Cerebellar cortex (tissue), 1 donor: Measurements from ENCODE around the gene PAQR7.

Experiments used
- DNase-seq: peaks from one replicate; pipeline ENCODE4 v3.0.0-alpha.2; 2015; ENCODE audit warnings: low spot score

Gene PAQR7, protein sequence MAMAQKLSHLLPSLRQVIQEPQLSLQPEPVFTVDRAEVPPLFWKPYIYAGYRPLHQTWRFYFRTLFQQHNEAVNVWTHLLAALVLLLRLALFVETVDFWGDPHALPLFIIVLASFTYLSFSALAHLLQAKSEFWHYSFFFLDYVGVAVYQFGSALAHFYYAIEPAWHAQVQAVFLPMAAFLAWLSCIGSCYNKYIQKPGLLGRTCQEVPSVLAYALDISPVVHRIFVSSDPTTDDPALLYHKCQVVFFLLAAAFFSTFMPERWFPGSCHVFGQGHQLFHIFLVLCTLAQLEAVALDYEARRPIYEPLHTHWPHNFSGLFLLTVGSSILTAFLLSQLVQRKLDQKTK

GRCh38 chr1:25875154-25875855 is at the start of gene PAQR7:
PAQR7 (minus strand) TSS chr1:25875708; CDS start chr1:25863839, 11,869 bp downstream.
- DNase-seq = peak; percentile 65

DNA sequence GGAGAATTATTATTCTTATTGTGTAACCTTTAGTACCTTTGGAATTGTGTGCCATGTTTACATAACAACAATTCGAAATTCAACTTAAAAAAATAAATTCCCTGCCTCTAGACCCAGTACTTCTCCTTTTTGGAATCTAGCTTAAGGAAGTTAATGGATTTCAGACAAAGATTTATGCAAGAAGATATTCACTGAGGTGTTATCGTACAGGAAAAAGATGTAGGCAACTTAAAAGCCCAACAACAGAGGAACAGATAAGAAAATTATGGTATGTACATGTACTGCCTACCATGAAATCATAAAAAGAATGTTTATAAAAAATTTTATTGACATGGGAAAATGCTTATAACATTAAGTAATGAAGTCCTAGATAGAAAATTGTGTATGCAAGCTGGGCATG is 48.9 kb upstream of the PAQR7 start:
- no peak for DNase-seq

GRCh38 chr1:25922971-25923552 is 47.6 kb upstream of the PAQR7 start:
- peak; percentile 73 for DNase-seq

DNA sequence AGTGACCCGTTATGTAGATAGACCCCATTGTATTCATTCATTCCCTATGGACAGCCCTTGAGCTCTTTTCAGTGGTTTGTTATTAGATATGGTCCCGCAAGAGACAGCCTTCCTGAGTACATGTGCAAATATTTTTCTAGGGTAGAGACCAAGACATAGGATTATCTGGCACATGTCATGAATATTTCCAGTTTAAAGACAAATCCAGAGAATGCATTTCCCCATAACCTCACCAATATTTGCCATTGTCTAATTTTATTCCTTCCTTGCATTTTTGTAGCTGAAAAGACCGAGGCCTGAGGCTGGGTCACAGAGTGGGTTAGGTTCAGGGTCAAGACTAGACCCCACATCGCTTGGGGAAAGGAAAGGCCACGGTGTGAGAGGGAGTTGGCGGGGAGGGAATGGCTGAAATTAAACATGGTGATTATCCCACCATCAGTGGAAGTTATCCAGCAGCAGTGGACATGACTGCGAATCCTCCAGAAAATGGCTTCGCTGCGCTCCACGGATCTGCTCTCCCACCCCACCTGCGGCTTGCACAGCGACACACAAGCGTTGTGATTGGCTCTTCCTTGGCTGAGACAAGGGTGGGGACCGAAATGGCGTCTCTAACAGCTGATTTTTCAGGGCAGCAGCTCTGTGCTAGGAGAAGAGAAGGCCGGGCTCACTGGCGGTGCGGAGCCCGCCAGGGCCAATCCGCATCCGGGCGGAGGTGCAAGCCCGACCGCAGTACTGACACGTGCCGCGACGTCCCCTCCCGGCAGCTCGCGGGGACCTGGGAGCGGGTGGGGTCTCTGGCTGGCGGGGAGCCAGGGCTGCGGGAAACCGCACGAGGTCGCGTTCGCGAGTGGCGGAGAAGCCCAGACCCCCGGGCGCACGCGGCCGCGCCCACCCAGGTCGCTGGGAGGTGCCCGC is 46.8 kb upstream of the PAQR7 start:
- peak; percentile 91 for DNase-seq

DNA sequence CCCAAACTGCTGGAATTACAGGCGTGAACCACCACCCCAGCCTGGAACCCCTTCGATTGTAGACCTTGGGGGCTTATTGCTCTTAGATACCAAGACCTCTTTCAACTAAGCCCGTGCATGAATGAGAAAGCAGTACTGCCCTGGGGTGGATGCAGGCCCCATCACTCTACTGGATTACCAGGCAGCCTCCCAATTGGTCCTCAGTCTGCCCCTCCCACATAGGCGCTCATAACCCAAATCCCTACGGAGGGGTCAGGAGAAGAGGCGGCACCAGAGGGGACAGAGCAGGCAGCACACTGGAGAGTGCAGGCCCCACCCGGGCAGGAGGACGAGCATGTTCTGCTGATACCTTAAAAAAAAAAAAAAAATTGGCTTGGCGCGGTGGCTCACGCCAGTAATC is 43.1 kb upstream of the PAQR7 start:
- DNase-seq = no peak

- no peak for DNase-seq
These were observed 42.5 kb upstream of the PAQR7 start for GRCh38 chr1:25917996-25918395.

DNA sequence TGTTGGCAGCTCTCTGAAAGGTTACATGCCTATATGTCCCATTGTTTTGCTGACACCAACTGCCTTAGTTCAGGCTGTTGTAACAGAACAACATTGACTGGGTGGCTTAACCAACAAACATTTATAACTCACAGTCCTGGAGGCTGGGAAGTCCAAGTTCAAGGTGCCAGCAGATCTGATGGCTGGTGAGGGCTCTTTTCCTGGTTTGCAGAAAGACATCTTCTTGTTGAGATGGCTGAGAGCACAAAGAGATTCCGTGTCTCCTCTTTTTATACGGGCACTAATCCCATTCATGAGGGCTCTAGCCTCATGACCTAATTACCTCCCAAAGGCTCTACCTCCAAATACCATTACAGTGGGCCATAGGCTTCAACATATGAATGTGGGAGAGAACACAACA is 41.0 kb upstream of the PAQR7 start:
- DNase-seq = no peak

GRCh38 chr1:25914074-25914995 is 38.8 kb upstream of the PAQR7 start:
- no peak for DNase-seq

GRCh38 chr1:25913206-25913605 is 37.7 kb upstream of the PAQR7 start:
- DNase-seq = no peak

DNA sequence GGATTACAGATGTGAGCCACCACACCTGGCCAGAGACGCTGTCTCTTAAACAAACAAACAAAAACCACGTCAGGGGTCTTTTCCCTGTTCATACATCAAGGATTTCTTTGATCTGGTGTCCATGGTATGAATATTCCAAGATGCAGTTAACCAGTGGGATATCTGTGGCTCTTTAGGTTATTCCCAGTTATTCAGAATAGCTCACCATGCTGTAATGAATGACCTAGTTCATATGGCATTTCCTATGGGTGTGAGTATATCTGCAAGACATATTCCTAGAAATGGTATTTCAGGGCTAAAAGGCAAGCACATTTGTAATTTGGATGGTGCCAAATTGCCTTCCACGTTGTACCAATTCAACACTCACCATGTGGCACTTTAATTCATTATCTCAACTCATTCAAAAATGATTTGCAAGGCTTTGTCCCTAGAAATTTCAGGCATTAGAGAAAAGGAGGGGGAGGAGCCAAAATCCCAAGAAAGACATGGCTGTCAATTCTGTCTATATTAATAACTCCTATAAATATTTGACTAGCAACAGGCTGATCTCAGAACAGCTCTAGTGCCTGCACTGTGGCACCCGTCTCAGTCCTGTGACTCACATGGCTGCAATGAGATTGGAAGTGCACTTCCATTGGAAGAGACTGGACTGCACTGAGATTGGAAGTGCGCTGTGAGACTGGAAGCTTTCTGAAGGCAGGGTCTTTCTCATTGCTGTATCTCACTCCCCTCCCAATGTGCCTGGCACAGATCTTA is 36.7 kb upstream of the PAQR7 start:
- no peak for DNase-seq

DNA sequence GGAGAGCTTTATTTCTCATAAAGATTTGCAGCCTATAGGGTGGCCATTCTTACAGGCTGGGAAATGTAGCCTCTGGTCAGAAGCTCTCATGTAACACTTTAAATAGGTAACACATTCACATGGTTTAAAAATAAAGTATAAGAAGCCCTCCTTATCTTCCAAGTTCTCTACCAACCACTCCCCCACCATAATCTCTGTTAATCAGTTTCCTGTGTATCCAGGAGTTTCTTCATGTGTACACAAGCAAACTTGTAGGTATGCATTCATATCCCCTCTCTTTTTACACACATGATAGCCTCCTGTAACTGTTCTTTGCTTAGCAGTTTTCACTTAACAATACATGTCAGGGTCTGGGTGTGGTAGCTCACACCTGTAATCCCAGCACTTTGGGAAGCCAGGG is 35.7 kb upstream of the PAQR7 start:
- no peak for DNase-seq

GRCh38 chr1:25909040-25909439 is 33.5 kb upstream of the PAQR7 start:
- no peak for DNase-seq

GRCh38 chr1:25908161-25908560 is 32.7 kb upstream of the PAQR7 start:
- DNase-seq = no peak

DNA sequence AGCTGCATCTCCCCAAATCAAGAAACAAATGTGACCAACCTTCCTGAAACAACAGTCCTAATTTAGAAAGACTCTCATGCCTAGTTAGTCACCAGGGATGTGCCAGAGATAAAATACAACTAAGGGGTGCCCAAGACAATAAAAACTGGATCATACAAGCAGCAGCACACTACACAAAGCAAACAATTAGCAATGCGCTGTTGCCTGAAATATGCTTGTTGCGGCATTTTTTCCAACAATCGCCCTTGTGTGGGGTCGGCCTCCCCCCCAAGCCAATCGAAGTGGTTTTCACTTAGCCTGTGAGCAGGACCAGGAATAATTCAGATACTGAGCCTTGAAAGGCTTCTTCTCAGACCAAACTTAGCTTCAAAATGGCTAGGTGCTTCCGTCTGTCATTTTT is 32.1 kb upstream of the PAQR7 start:
- DNase-seq = no peak

DNA sequence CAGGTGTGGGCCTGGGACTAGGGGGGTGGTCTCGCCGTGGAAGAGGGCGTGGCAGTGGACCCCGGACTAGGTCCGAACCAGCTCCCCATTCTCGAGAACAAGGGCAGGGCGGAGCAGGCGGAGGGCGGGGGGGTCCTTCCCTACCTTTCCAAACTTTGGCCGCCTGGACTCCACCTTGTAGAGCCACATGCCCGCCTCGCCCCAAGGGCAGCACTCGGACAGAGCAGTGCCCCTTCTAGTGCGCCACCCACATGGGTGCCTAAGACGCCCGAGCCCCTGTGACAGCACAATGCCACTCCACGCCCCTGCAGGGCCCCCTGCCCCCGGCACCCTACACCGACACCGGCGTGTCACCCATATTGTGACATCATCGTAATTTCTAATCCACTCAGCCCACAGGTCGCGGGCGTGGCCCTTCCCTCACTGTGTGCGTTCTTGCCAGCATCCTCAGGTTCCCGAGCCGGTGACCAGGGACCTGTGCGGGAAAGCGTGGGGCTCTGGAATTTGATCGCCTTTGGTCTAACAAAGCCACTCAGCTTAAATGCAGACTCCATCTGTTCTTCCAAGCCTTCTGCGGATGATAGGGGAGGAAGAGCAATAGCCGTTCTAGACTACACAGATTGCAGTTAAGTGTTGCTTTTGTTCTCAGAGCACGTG is 31.3 kb upstream of the PAQR7 start:
- DNase-seq = peak; percentile 59

DNA sequence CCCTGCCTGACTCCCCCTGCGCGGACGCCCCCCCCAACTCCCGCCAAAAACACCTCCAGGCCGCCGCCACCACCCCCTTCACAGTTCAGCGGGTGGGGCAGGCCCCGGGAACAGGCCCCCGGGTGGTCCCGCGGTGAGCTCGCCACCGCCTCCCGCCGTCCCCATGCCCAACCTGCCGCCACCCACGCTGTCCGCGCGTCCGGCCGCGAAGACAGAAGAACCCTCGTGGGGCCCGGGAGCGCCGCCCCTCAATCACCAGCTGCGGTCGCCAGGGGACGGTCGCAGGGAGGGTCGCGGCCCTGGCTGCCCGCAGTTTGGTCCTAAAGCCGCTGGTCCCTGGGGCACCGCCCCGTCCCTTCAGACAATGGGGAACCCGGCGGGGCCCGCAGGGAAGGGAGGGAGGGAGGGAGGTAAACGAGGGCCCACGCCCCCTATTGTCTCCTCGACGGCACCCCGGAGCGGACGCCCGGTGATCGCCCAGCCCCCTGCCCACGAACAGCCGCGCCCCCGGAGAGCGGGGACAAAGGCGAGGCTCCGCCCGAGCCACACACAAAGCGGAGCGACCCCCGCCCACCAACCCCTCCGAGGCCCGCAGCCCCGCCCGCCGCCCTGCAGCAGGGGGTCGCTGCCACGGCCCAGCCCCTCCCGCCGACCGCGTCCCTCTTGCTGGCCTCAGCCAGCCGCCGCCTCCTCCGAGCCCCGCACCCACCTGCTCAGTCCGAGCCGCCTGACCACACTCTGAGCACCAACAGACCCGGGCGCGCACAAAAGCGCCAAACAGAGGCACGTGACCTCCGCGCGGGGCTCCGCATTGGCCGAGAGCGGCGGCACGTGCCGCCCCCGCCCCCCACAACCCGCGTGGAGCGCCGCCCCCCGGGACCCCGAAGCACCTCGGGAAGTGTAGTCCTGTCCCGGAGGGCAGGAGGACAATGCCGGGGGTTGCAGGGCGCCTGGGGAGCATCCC is 30.5 kb upstream of the PAQR7 start, which contains the start of gene STMN1:
STMN1 (minus strand) TSS at position 740 of the 964 bp plus-strand sequence. CDS start 1,743 bp downstream, outside the sequence.
- DNase-seq = peak; percentile 94

- DNase-seq = peak; percentile 94
These were observed 29.6 kb upstream of the PAQR7 start for GRCh38 chr1:25904943-25905679.

- DNase-seq = no peak
These were observed 28.5 kb upstream of the PAQR7 start for GRCh38 chr1:25903986-25904385.
